COLO668 (cell line): ENCODE data around the gene ERAP2.

ENCODE experiments used
- DNase-seq: peaks from one replicate; lab custom pipeline; 2025; ENCODE audit not compliant: unreplicated experiment; lab: John Stamatoyannopoulos, UW

ERAP2 gene

DNA sequence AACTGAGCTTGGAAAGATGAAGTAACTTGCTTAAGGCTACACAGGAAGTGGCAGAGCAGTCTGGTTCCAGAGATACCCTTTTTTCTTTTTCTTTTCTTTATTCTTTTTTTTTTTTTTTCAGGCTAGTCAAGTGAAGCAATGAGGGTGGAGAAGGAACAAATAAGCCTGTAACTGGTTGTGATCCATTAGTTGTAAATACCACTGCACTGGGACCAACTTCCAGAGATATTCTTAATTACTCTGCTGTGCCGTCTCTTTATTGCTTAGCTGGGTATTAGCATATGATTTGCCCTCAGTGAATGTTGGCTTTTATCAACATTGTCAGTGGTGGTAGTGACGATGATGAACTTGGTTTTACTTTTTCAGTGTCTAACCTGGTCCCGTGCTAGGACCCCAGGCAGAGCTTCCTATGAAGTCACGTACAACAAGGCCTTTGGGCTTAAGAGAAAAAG, 86.3 kb downstream of the ERAP2 start:
- no peak for DNase-seq

DNA sequence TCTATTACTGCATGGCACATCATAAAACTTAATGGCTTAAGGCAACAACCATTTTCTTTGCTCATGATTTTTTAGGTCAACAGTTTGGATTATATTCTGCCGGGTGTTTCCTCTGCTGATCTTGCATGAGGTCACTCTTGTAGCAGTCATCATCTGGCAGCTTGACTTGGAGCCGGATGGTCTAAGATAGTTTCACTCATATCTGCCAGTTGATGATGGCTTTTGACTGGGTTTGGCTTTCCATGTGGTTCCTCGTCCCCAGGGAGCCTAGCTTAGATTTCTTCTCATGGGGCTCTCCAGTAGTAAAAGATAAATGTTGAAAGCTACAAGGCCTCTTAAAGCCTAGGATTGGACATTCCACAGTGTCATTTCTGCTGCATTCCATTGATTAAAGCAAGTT, 87.0 kb downstream of the ERAP2 start:
- DNase-seq, result no peak

DNA sequence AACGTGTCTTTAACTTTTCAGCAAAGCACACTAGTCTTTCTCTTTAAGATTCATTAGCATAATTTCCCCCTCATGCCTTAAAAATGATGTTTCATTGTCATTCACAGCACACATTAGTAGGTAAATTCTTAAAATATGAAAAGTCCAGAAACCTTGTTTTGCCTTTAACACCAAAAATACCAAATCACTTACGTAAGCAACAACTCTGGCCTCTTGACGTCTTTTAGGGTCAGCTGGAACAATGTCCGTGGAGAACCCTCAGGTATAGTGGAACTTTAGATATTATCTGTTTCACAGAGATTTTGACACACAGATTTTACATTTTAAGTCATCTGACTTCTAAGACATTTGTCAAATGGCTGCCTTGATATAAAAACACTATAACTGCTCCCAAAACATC, 90.5 kb downstream of the ERAP2 start:
- no peak for DNase-seq

DNA sequence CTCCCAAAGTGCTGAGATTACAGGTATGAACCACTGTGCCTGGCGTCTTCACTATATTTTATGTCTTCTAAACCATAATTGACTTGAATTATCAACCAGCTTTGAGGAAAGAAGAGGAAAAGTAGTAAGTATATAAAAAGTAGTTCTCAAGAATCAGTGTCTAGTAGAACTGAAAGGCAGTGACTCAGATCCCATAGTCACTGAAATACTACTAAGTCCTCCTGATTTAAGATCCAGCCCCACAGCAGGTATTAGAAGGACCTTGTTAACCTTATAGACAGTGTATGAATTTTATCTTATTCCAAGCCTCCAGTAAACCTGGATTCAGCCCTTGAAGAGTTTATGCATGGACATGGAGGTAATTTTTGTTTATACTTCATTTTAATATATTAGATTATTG, 91.1 kb downstream of the ERAP2 start:
- no peak for DNase-seq

DNA sequence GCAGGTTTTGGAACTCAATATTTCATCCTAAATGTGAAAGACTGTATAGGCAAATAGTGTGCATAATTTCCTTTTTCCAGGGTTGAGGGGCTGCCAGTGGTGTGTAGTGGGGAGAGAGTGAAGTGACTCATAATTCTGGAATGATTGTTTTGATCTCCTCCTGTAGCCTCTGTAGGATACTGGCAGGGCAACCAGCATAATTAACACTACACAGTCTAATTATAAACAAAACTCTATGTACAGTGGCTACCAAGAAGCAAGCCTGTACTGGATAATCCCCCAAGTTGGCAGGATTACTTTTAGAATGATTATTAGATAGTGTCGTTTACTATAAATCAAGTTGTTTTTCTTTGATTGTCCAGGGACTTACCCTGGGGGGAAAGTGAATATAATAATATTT, 91.8 kb downstream of the ERAP2 start:
- DNase-seq, result no peak

DNA sequence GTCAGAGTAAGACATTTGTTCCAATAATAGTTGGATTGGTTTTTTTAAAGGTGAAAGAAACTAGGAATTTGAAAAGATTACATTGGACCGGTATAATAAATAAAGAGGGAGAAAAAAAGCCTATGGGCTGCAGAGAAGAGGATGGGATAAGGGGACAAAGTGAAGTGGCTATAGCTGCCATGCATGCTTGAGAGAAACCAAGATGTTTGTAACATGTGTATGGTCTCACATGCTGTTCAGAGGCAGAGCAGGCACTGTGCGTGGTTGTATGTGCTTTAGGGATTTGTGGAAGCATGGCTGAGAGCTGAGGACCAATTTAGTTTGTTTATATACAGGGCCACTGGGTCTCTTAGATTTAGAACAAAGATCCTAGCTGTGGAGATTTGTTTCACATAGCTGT, 92.3 kb downstream of the ERAP2 start:
- no peak for DNase-seq
